Fibroblast of villous mesenchyme (primary cell): ENCODE measurements around the gene SLC16A8. TPM values are rescaled to one million over a fixed set of nuclear protein-coding genes. Genes with fewer than 3 reads are reported as not detected.

Experiments used
- DNase-seq: peaks from one replicate; pipeline ENCODE4 v3.0.0-alpha.2; 2010; ENCODE audit warnings: low read depth
- H3K4me3 ChIP-seq: 2 replicates; pipeline ENCODE4 v1.5.1; 2011; ENCODE audit warnings: low read depth, mild to moderate bottlenecking, low read length
- CTCF ChIP-seq: IDR thresholded peaks from 2 replicates; pipeline ENCODE4 v1.5.1; 2012; ENCODE audit warnings: low read depth, mild to moderate bottlenecking, low read length; ENCODE audit not compliant: insufficient read depth
- total RNA-seq: library from RNA; depleted of rRNA; stranded (reverse); fragments of >200 nt; gene quantifications from 2 replicates; pipeline ENCODE4 v1.2.3, GENCODE V29; 2012

SLC16A8 gene
- total RNA-seq, 1 donor, result not detected

- no peak overlapping the region for H3K4me3 ChIP-seq
- peak; percentile 35 for DNase-seq
- TF ChIP-seq CTCF, result no peak
Observed at GRCh38 chr22:38098410-38099249, 14.6 kb upstream of the SLC16A8 start.

- peak; percentile 47 for TF ChIP-seq CTCF
- no peak overlapping the region for H3K4me3 ChIP-seq
- DNase-seq, result peak; percentile 13
Observed at GRCh38 chr22:38097557-38098409, 13.8 kb upstream of the SLC16A8 start.

- H3K4me3 ChIP-seq, result no peak overlapping the region
- no peak for TF ChIP-seq CTCF
- DNase-seq, result no peak
Observed at GRCh38 chr22:38097058-38097457, 13.1 kb upstream of the SLC16A8 start.

- no peak for TF ChIP-seq CTCF
- no peak for DNase-seq
- H3K4me3 ChIP-seq, result no peak overlapping the region
Observed at GRCh38 chr22:38089474-38089851, 5.5 kb upstream of the SLC16A8 start.

- no peak for TF ChIP-seq CTCF
- peak; percentile 10 for DNase-seq
- peak overlapping the region; percentile 33 for H3K4me3 ChIP-seq
Observed at GRCh38 chr22:38088629-38089473, 4.9 kb upstream of the SLC16A8 start.

GRCh38 chr22:38087855-38088254 is 3.9 kb upstream of the SLC16A8 start:
- H3K4me3 ChIP-seq, result no peak overlapping the region
- no peak for DNase-seq
- TF ChIP-seq CTCF, result no peak
